Measurements from ENCODE around the gene ECHDC3. TPM values are rescaled to one million over a fixed set of nuclear protein-coding genes. Genes with fewer than 3 reads are reported as not detected.

Gene ECHDC3
- total and polyA plus RNA-seq, 2 of the 13 experiments (the other 11 are each of a cell fraction or from before 2014, with no cell fraction given) = not detected

DNA sequence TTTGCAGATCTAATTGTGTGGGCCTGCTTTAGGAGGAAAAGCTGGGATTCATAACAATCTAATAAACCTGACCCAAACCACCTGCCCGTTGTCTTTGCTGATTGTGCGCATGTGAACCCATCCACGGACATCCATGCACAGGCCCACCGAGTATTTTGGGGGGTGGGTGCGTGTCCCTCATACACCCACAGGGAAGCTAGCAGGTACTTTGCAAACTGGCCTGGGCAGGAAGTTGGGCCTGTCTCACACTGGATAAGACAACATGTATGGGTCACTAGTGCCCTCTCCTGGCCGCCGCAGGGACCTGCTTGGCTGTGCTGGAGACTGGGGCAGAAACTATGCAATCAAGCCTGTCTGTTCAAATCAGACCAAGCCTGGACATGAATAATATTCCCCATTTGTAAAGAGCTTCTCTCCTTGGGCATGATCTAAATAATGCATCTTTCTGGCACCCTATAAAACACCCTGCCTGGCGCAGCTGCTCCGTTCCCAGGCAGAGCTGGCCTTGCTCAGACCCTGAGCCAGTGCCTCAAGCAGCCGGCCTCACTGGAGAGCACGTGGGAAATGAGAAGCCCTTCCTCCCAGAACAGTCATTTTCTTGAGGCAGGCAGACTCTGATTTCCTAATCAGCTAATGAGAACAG is 15.8 kb downstream of the ECHDC3 start (continued):
- TF ChIP-seq SRSF4 (IDR thresholded peaks at IDR 0.05; ENCODE audit: low read depth, low read length, poor library complexity, severe bottlenecking) (no peak), KLF13 (CRISPR knock-in tag; IDR thresholded peaks at IDR 0.05) (no peak), FOXA3 (CRISPR knock-in tag; IDR thresholded peaks at IDR 0.05) (0 out of 2 replicates have a peak, but pooled peaks have one; percentile 25), GATA4 (IDR thresholded peaks at IDR 0.05; ENCODE audit: borderline replicate concordance, low read depth) (no peak), PAWR (CRISPR knock-in tag; IDR thresholded peaks at IDR 0.05; ENCODE audit: borderline replicate concordance) (no peak), KDM6A (CRISPR knock-in tag; IDR thresholded peaks at IDR 0.05; ENCODE audit: low read depth) (0 out of 2 replicates have a peak, but pooled peaks have one; percentile 11), THYN1 (CRISPR knock-in tag; IDR thresholded peaks at IDR 0.05; ENCODE audit: borderline replicate concordance, low read depth) (no peak), ZNF775 (CRISPR knock-in tag; IDR thresholded peaks at IDR 0.05; ENCODE audit: borderline replicate concordance) (0 out of 2 replicates have a peak, but pooled peaks have one; percentile 32), ZFYVE20 (CRISPR knock-in tag; IDR thresholded peaks at IDR 0.05; ENCODE audit: borderline replicate concordance, low read depth) (no peak), ZNF781 (CRISPR knock-in tag; IDR thresholded peaks at IDR 0.05; ENCODE audit: borderline replicate concordance, not compliant biosample characterization) (no peak), ZBTB3 (CRISPR knock-in tag; IDR thresholded peaks at IDR 0.05; ENCODE audit: borderline replicate concordance, low read depth) (peak; percentile 81; the same call in 1 of the 2 replicates), ESRRA (CRISPR knock-in tag; IDR thresholded peaks at IDR 0.05; ENCODE audit: low read depth) (peak; percentile 59; the same call in 1 of the 2 replicates), RNF2 (conservative IDR thresholded peaks at IDR 0.05; ENCODE audit: low read depth) (no peak), ARNT (IDR thresholded peaks at IDR 0.05) (no peak), PHF8 (CRISPR knock-in tag; IDR thresholded peaks at IDR 0.05) (peak; percentile 56), NKX3-1 (CRISPR knock-in tag; IDR thresholded peaks at IDR 0.05) (no peak), ZSCAN31 (CRISPR knock-in tag; IDR thresholded peaks at IDR 0.05; ENCODE audit: low read depth) (peak; percentile 45; the same call in 1 of the 2 replicates), ZSCAN29 (CRISPR knock-in tag; conservative IDR thresholded peaks at IDR 0.05) (peak; percentile 78), SP4 (CRISPR knock-in tag; IDR thresholded peaks at IDR 0.05) (0 out of 2 replicates have a peak, but pooled peaks have one; percentile 56), ZXDC (CRISPR knock-in tag; IDR thresholded peaks at IDR 0.05) (no peak), LBX2 (CRISPR knock-in tag; IDR thresholded peaks at IDR 0.05; ENCODE audit: borderline replicate concordance) (no peak)
- TF ChIP-seq, protein P1, sequence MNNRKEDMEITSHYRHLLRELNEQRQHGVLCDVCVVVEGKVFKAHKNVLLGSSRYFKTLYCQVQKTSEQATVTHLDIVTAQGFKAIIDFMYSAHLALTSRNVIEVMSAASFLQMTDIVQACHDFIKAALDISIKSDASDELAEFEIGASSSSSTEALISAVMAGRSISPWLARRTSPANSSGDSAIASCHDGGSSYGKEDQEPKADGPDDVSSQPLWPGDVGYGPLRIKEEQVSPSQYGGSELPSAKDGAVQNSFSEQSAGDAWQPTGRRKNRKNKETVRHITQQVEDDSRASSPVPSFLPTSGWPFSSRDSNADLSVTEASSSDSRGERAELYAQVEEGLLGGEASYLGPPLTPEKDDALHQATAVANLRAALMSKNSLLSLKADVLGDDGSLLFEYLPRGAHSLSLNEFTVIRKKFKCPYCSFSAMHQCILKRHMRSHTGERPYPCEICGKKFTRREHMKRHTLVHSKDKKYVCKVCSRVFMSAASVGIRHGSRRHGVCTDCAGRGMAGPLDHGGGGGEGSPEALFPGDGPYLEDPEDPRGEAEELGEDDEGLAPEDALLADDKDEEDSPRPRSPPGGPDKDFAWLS (CRISPR knock-in tag; IDR thresholded peaks at IDR 0.05; ENCODE audit: borderline replicate concordance) = 0 out of 2 replicates have a peak, but pooled peaks have one; percentile 63
- TF ChIP-seq, protein P2, sequence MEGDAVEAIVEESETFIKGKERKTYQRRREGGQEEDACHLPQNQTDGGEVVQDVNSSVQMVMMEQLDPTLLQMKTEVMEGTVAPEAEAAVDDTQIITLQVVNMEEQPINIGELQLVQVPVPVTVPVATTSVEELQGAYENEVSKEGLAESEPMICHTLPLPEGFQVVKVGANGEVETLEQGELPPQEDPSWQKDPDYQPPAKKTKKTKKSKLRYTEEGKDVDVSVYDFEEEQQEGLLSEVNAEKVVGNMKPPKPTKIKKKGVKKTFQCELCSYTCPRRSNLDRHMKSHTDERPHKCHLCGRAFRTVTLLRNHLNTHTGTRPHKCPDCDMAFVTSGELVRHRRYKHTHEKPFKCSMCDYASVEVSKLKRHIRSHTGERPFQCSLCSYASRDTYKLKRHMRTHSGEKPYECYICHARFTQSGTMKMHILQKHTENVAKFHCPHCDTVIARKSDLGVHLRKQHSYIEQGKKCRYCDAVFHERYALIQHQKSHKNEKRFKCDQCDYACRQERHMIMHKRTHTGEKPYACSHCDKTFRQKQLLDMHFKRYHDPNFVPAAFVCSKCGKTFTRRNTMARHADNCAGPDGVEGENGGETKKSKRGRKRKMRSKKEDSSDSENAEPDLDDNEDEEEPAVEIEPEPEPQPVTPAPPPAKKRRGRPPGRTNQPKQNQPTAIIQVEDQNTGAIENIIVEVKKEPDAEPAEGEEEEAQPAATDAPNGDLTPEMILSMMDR (CRISPR knock-in tag; IDR thresholded peaks at IDR 0.05) = peak; percentile 97

All from HepG2 (cell line).